NT2/D1 (cell line): ENCODE results near the gene PDHA1.

Experiments
- YY1 ChIP-seq: IDR thresholded peaks from 2 replicates; pipeline ENCODE4 v1.6.1; 2011; ENCODE audit not compliant: insufficient read length, insufficient read depth
- ZNF274 ChIP-seq: IDR thresholded peaks from 2 replicates; pipeline ENCODE4 v1.6.1; 2011; ENCODE audit warnings: mild to moderate bottlenecking, low read depth, low read length

GRCh38 chrX:19381326-19381725 is 37.6 kb downstream of the PDHA1 start:
- TF ChIP-seq YY1, result no peak
- no peak for TF ChIP-seq ZNF274
